HCT116 (cell line): ENCODE measurements around the gene MRTFB. TPM values are rescaled to one million over a fixed set of nuclear protein-coding genes. Genes with fewer than 3 reads are reported as not detected.

Experiments used
- ATAC-seq: fragments of 200-7000 bp; cut with Tn5 transposase; 2 replicates; pipeline ENCODE4 v1.9.1; 2020; ENCODE audit warnings: mild to moderate bottlenecking, moderate library complexity
- BruUV-seq: library from RNA; stranded (reverse); fragments of 400-500 nt; replicated peaks from 2 replicates; lab custom pipeline; 2021; lab: Mats Ljungman, UMichigan
- CTCF ChIA-PET: fragments of 300-600 bp; sonication (Branson Sonifier 250); formaldehyde crosslinking; loops from one replicate; lab custom pipeline; 2021; ENCODE audit warnings: antibody characterized with exemption; lab: Charles Lee
- POLR2A ChIA-PET: fragments of 300-600, 350-600 bp; sonication (Branson Sonifier 250); formaldehyde crosslinking; loops from one replicate; lab custom pipeline; 2021; ENCODE audit warnings: antibody characterized with exemption; lab: Charles Lee
- RAD21 ChIA-PET, 2 experiments: fragments of 300-600 bp; sonication (Branson Sonifier 250); formaldehyde crosslinking; loops; one replicate each; lab custom pipeline; 2023; ENCODE audit warnings: low total read pairs in 2 of 2; ENCODE audit not compliant: uncharacterized antibody in 2 of 2, unreplicated experiment in 2 of 2, low non-redundant PET in 1 of 2; lab: Charles Lee
- DNase-seq: peaks from one replicate; pipeline ENCODE4 v3.0.0-alpha.2; 2010; ENCODE audit warnings: low read depth, low spot score
- H2AFZ ChIP-seq: fragments of 200-600 bp; shearing (Covaris generic), sonication (generic); 2 replicates; pipeline ENCODE4 v1.6.1; 2017; ENCODE audit warnings: low read depth, mixed run types, mixed read lengths, antibody characterized with exemption, low read length; ENCODE audit not compliant: poor library complexity, severe bottlenecking
- H3K27ac ChIP-seq: 2 replicates; pipeline ENCODE4 v1.5.1; 2012; ENCODE audit warnings: low read depth, low read length
- H3K27me3 ChIP-seq: fragments of 200-600 bp; sonication (generic); 2 replicates; pipeline ENCODE4 v1.6.1; 2016; ENCODE audit warnings: mixed run types, low read length, mixed read lengths; ENCODE audit not compliant: insufficient read depth
- H3K36me3 ChIP-seq, 2 experiments: fragments of 200-500 bp in 1 of 2; fragments of 200-600 bp in 1 of 2; sonication (Bioruptor generic) in 1 of 2; sonication (generic) in 1 of 2; 2 replicates each; pipeline versions ENCODE4 v1.5.1 to v1.6.1; 2014 to 2016; ENCODE audit warnings: low read length in 2 of 2, inconsistent platforms in 1 of 2, mixed read lengths in 1 of 2, mixed run types in 1 of 2; ENCODE audit not compliant: insufficient read depth in 2 of 2, control insufficient read depth in 1 of 2
- H3K4me1 ChIP-seq, 2 experiments: fragments of 200-600 bp in 1 of 2; sonication (generic) in 1 of 2; 2 replicates each; pipeline versions ENCODE4 v1.5.1 to v1.6.1; 2012 to 2017; ENCODE audit warnings: low read length in 2 of 2, inconsistent platforms in 1 of 2, mild to moderate bottlenecking in 1 of 2, mixed read lengths in 1 of 2, mixed run types in 1 of 2, moderate library complexity in 1 of 2; ENCODE audit not compliant: insufficient read depth in 2 of 2, control insufficient read depth in 1 of 2
- H3K4me2 ChIP-seq: fragments of 200-600 bp; sonication (generic); 2 replicates; pipeline ENCODE4 v1.6.1; 2017; ENCODE audit warnings: mixed run types, low read length, mixed read lengths
- H3K4me3 ChIP-seq, 2 experiments: fragments of 200-600 bp in 1 of 2; sonication (generic) in 1 of 2; replicated peaks in 1 of 2; 2 replicates each; pipeline ENCODE4 v1.5.1; 2011 to 2016; ENCODE audit warnings: low read length in 2 of 2, control low read depth in 1 of 2, low read depth in 1 of 2, mild to moderate bottlenecking in 1 of 2, mixed read lengths in 1 of 2, mixed run types in 1 of 2
- H3K79me2 ChIP-seq: fragments of 200-600 bp; sonication (generic); 2 replicates; pipeline ENCODE4 v1.6.1; 2017; ENCODE audit warnings: mild to moderate bottlenecking, mixed run types, low read length, moderate library complexity, mixed read lengths; ENCODE audit not compliant: insufficient read depth
- H3K9ac ChIP-seq: fragments of 200-600 bp; sonication (generic); 2 replicates; pipeline ENCODE4 v1.6.1; 2016; ENCODE audit warnings: low read length, mixed read lengths
- H3K9me2 ChIP-seq: fragments of 200-600 bp; sonication (generic), shearing (Covaris generic); 2 replicates; pipeline ENCODE4 v1.6.1; 2017; ENCODE audit warnings: mixed run types, mild to moderate bottlenecking, moderate library complexity; ENCODE audit not compliant: insufficient read depth
- H3K9me3 ChIP-seq, 2 experiments: fragments of 200-500 bp in 1 of 2; fragments of 200-600 bp in 1 of 2; sonication (Bioruptor generic) in 1 of 2; sonication (generic) in 1 of 2; 2 replicates each; pipeline ENCODE4 v1.6.1; 2014 to 2017; ENCODE audit warnings: low read length in 2 of 2, mixed read lengths in 2 of 2, inconsistent platforms in 1 of 2, low read depth in 1 of 2, mild to moderate bottlenecking in 1 of 2, mixed run types in 1 of 2, moderate library complexity in 1 of 2; ENCODE audit not compliant: control insufficient read depth in 1 of 2, insufficient read depth in 1 of 2
- H4K20me1 ChIP-seq: fragments of 200-600 bp; sonication (generic), shearing (Covaris generic); 2 replicates; pipeline ENCODE4 v1.6.1; 2017; ENCODE audit warnings: mixed run types, mild to moderate bottlenecking, moderate library complexity; ENCODE audit not compliant: insufficient read depth
- CBX3 ChIP-seq: IDR thresholded peaks from 2 replicates; pipeline ENCODE4 v1.6.1; 2012; ENCODE audit warnings: low read depth
- CEBPB ChIP-seq: IDR thresholded peaks from 2 replicates; pipeline ENCODE4 v1.6.1; 2012; ENCODE audit warnings: low read depth
- EGR1 ChIP-seq: IDR thresholded peaks from 2 replicates; pipeline ENCODE4 v1.6.1; 2012; ENCODE audit warnings: low read depth
- ELF1 ChIP-seq: IDR thresholded peaks from 2 replicates; pipeline ENCODE4 v1.6.1; 2012; ENCODE audit warnings: low read depth, borderline replicate concordance
- EZH2 ChIP-seq: fragments of 200-600 bp; sonication (generic); IDR thresholded peaks from 2 replicates; pipeline ENCODE4 v1.6.1; 2017; ENCODE audit warnings: antibody characterized with exemption, mixed run types
- EZH2phosphoT487 ChIP-seq: fragments of 200-600 bp; IDR thresholded peaks from 2 replicates; pipeline ENCODE4 v1.6.1; 2018; ENCODE audit warnings: antibody characterized with exemption, borderline replicate concordance
- FOSL1 ChIP-seq: IDR thresholded peaks from 2 replicates; pipeline ENCODE4 v1.6.1; 2012; ENCODE audit warnings: low read depth
- JUND ChIP-seq: IDR thresholded peaks from 2 replicates; pipeline ENCODE4 v1.6.1; 2012
- POLR2AphosphoS5 ChIP-seq: IDR thresholded peaks from 2 replicates; pipeline ENCODE4 v1.6.1; 2011; ENCODE audit warnings: mild to moderate bottlenecking, low read depth, low read length, moderate library complexity
- RAD21 ChIP-seq: IDR thresholded peaks from 2 replicates; pipeline ENCODE4 v1.6.1; 2012; ENCODE audit warnings: low read depth, mild to moderate bottlenecking
- SIN3A ChIP-seq: IDR thresholded peaks from 2 replicates; pipeline ENCODE4 v1.6.1; 2012; ENCODE audit warnings: low read depth
- SP1 ChIP-seq: IDR thresholded peaks from 2 replicates; pipeline ENCODE4 v1.6.1; 2012; ENCODE audit warnings: low read depth
- ZFX ChIP-seq: fragments of 450-650 bp; IDR thresholded peaks from 2 replicates; pipeline ENCODE4 v1.6.1; 2017
- ZNF274 ChIP-seq: fragments of 200-500 bp; sonication (Bioruptor generic); IDR thresholded peaks from 2 replicates; pipeline ENCODE4 v1.6.1; 2014; ENCODE audit warnings: mild to moderate bottlenecking, low read depth, low read length, inconsistent platforms
- intact Hi-C: fragments of 100-400 bp; cut with micrococcal nuclease; formaldehyde crosslinking; loops from 2 replicates; pipeline ENCODE4 v1.10.0; 2022
- total RNA-seq: library from RNA; stranded (reverse); gene quantifications from one replicate; pipeline ENCODE4 v1.2.1, GENCODE V29; 2021; ENCODE audit not compliant: unreplicated experiment
- TF ChIP-seq, protein P1 (sequence below): IDR thresholded peaks from 2 replicates; pipeline ENCODE4 v1.6.1; 2012
- TF ChIP-seq, protein P2 (sequence below): IDR thresholded peaks from 2 replicates; pipeline ENCODE4 v1.6.1; 2012; ENCODE audit warnings: low read depth
- TF ChIP-seq, protein P3 (sequence below): IDR thresholded peaks from 2 replicates; pipeline ENCODE4 v1.6.1; 2011; ENCODE audit warnings: mild to moderate bottlenecking, low read length, moderate library complexity; ENCODE audit not compliant: insufficient replicate concordance; ENCODE audit errors: extremely low read depth
- TF ChIP-seq, protein P4 (sequence below): IDR thresholded peaks from 2 replicates; pipeline ENCODE4 v1.6.1; 2012
- TF ChIP-seq, protein P5 (sequence below), 3 experiments: fragments of 200-600 bp in 1 of 3; sonication (generic) in 1 of 3; IDR thresholded peaks in 2 of 3; conservative IDR thresholded peaks in 1 of 3; 2 replicates each; pipeline ENCODE4 v1.5.1; 2012 to 2017; ENCODE audit warnings: low read depth in 2 of 3, low read length in 2 of 3, antibody characterized with exemption in 1 of 3, borderline replicate concordance in 1 of 3, control low read depth in 1 of 3, mild to moderate bottlenecking in 1 of 3, mixed read lengths in 1 of 3, mixed run types in 1 of 3, moderate library complexity in 1 of 3; ENCODE audit not compliant: insufficient read depth in 1 of 3

The MRTFB gene
- total RNA-seq, 1 experiment from 2014 or later, result 39.0 TPM

DNA sequence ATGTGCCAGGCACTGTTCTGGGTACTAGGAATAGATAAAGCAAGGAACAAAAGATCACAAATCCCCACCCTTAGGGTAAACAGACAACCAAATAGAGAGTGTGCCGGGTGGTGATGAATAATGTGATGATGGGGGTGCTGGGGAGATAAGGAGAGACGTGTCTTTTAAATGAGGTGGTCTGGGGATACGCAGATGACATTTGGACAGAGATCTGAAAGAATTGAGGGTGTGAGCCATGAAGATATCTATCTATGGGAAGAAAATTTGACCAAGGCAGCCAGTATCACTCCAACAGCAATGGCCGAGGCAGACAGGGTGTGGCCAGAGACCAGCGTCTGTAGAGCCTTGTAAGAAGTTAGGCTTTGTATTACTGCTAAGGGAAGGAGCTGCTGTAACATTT lies 165.3 kb downstream of the MRTFB start (continued):
- TF ChIP-seq ELF1 (no peak), EZH2phosphoT487 (no peak), CEBPB (no peak), ZNF274 (no peak), CBX3 (no peak), FOSL1 (no peak), RAD21 (no peak)

- Histone ChIP-seq H3K36me3 (peaks cover 16 to 18% of the 10 kb centered on the region in 2 experiments; a peak in 3 of 4 replicates), H3K9me3 (no peaks in the 10 kb centered on the region), H3K9me2 (no peaks in the 10 kb centered on the region), H3K9ac (no peak overlapping the region), H3K4me2 (no peak overlapping the region), H4K20me1 (no peaks in the 10 kb centered on the region), H3K27me3 (no peaks in the 10 kb centered on the region), H3K27ac (no peak overlapping the region), H2AFZ (no peak overlapping the region), H3K79me2 (no peaks in the 10 kb centered on the region), H3K4me1 (no peaks in the 10 kb centered on the region), H3K4me3 (no peak overlapping the region)
- CTCF ChIA-PET, result interaction anchor here (1.1 kb wide), 1 partner anchor 11 kb away, joined by 4 read pairs; no protein-coding TSS in a partner anchor
- ATAC-seq (no peak), DNase-seq (no peak)
- intact Hi-C loops, result no loop called here
- POLR2A ChIA-PET, result no interaction called here
- no TSS peak for BruUV-seq
- RAD21 ChIA-PET, result no interaction called here
- TF ChIP-seq SP1 (no peak), EGR1 (no peak), FOSL1 (no peak), EZH2 (no peak), EZH2phosphoT487 (no peak), ZNF274 (no peak), JUND (no peak), RAD21 (no peak), CBX3 (no peak), ZFX (no peak), SIN3A (no peak), POLR2AphosphoS5 (no peak)
- TF ChIP-seq, protein P1, sequence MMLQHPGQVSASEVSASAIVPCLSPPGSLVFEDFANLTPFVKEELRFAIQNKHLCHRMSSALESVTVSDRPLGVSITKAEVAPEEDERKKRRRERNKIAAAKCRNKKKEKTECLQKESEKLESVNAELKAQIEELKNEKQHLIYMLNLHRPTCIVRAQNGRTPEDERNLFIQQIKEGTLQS, result no peak
- TF ChIP-seq, protein P2, sequence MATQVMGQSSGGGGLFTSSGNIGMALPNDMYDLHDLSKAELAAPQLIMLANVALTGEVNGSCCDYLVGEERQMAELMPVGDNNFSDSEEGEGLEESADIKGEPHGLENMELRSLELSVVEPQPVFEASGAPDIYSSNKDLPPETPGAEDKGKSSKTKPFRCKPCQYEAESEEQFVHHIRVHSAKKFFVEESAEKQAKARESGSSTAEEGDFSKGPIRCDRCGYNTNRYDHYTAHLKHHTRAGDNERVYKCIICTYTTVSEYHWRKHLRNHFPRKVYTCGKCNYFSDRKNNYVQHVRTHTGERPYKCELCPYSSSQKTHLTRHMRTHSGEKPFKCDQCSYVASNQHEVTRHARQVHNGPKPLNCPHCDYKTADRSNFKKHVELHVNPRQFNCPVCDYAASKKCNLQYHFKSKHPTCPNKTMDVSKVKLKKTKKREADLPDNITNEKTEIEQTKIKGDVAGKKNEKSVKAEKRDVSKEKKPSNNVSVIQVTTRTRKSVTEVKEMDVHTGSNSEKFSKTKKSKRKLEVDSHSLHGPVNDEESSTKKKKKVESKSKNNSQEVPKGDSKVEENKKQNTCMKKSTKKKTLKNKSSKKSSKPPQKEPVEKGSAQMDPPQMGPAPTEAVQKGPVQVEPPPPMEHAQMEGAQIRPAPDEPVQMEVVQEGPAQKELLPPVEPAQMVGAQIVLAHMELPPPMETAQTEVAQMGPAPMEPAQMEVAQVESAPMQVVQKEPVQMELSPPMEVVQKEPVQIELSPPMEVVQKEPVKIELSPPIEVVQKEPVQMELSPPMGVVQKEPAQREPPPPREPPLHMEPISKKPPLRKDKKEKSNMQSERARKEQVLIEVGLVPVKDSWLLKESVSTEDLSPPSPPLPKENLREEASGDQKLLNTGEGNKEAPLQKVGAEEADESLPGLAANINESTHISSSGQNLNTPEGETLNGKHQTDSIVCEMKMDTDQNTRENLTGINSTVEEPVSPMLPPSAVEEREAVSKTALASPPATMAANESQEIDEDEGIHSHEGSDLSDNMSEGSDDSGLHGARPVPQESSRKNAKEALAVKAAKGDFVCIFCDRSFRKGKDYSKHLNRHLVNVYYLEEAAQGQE, result no peak
- TF ChIP-seq, protein P3, sequence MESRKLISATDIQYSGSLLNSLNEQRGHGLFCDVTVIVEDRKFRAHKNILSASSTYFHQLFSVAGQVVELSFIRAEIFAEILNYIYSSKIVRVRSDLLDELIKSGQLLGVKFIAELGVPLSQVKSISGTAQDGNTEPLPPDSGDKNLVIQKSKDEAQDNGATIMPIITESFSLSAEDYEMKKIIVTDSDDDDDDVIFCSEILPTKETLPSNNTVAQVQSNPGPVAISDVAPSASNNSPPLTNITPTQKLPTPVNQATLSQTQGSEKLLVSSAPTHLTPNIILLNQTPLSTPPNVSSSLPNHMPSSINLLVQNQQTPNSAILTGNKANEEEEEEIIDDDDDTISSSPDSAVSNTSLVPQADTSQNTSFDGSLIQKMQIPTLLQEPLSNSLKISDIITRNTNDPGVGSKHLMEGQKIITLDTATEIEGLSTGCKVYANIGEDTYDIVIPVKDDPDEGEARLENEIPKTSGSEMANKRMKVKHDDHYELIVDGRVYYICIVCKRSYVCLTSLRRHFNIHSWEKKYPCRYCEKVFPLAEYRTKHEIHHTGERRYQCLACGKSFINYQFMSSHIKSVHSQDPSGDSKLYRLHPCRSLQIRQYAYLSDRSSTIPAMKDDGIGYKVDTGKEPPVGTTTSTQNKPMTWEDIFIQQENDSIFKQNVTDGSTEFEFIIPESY, result no peak
- TF ChIP-seq, protein P4, sequence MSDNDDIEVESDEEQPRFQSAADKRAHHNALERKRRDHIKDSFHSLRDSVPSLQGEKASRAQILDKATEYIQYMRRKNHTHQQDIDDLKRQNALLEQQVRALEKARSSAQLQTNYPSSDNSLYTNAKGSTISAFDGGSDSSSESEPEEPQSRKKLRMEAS, result no peak
- TF ChIP-seq, protein P5, sequence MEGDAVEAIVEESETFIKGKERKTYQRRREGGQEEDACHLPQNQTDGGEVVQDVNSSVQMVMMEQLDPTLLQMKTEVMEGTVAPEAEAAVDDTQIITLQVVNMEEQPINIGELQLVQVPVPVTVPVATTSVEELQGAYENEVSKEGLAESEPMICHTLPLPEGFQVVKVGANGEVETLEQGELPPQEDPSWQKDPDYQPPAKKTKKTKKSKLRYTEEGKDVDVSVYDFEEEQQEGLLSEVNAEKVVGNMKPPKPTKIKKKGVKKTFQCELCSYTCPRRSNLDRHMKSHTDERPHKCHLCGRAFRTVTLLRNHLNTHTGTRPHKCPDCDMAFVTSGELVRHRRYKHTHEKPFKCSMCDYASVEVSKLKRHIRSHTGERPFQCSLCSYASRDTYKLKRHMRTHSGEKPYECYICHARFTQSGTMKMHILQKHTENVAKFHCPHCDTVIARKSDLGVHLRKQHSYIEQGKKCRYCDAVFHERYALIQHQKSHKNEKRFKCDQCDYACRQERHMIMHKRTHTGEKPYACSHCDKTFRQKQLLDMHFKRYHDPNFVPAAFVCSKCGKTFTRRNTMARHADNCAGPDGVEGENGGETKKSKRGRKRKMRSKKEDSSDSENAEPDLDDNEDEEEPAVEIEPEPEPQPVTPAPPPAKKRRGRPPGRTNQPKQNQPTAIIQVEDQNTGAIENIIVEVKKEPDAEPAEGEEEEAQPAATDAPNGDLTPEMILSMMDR (IDR thresholded peaks at IDR 0.05 in 2 of 3, conservative IDR thresholded peaks at IDR 0.05 in 1 of 3; ENCODE audit: borderline replicate concordance in 1 of 3, insufficient read depth in 1 of 3, low read depth in 2 of 3, low read length in 2 of 3), result no peak
These were observed 167.6 kb downstream of the MRTFB start for GRCh38 chr16:14238756-14239155.
